Stimulated activated CD4-positive, alpha-beta T cell treated with anti-CD3 and anti-CD28 coated beads, Interleukin-12 subunit alpha, Interleukin-12 subunit beta, amount 100 ng/mL, for 48 hours (primary cell): Measurements from ENCODE around the gene SLC25A51.

Source experiments
- DNase-seq, 3 donors: peaks; one replicate each; pipeline ENCODE4 v3.0.0-alpha.2; 2020; ENCODE audit warnings: low read depth in 2 of 3, low spot score in 1 of 3

Gene SLC25A51

GRCh38 chr9:37937366-37937765 lies 33.4 kb upstream of the SLC25A51 start:
- no peak for DNase-seq

- DNase-seq, result no peak
Observed at GRCh38 chr9:37936965-37937364, 33.0 kb upstream of the SLC25A51 start.

- no peak for DNase-seq
Observed at GRCh38 chr9:37936376-37936775, 32.4 kb upstream of the SLC25A51 start.

- DNase-seq, result no peak
Observed at GRCh38 chr9:37935096-37935495, 31.2 kb upstream of the SLC25A51 start.

GRCh38 chr9:37931592-37931991 lies 27.7 kb upstream of the SLC25A51 start:
- DNase-seq, result no peak

GRCh38 chr9:37929441-37929895 lies 25.5 kb upstream of the SLC25A51 start:
- DNase-seq, result no peak

- no peak for DNase-seq
Observed at GRCh38 chr9:37928552-37929430, 24.9 kb upstream of the SLC25A51 start.

GRCh38 chr9:37927601-37928551 lies 23.9 kb upstream of the SLC25A51 start:
- no peak for DNase-seq

- no peak for DNase-seq
Observed at GRCh38 chr9:37927132-37927531, 23.2 kb upstream of the SLC25A51 start.

GRCh38 chr9:37926737-37927118 lies 22.8 kb upstream of the SLC25A51 start:
- DNase-seq, result no peak

GRCh38 chr9:37925786-37926736 lies 22.1 kb upstream of the SLC25A51 start:
- DNase-seq, result no peak

- no peak for DNase-seq
Observed at GRCh38 chr9:37925006-37925405, 21.1 kb upstream of the SLC25A51 start.

- no peak for DNase-seq
Observed at GRCh38 chr9:37924538-37924937, 20.6 kb upstream of the SLC25A51 start.

- no peak for DNase-seq
Observed at GRCh38 chr9:37923796-37924427, 20.0 kb upstream of the SLC25A51 start.

GRCh38 chr9:37923118-37923795 lies 19.3 kb upstream of the SLC25A51 start:
- no peak for DNase-seq

GRCh38 chr9:37922363-37923117 lies 18.6 kb upstream of the SLC25A51 start:
- no peak for DNase-seq

GRCh38 chr9:37921546-37922300 lies 17.8 kb upstream of the SLC25A51 start:
- no peak for DNase-seq

GRCh38 chr9:37921168-37921510 lies 17.2 kb upstream of the SLC25A51 start:
- DNase-seq, result no peak
